Heart left ventricle (tissue), 13 donors: ENCODE results near the gene CTNND2.

Source experiments
- POLR2A ChIP-seq, 2 donors: fragments of 450-650 bp; IDR thresholded peaks; one replicate each; pipeline ENCODE4 v1.6.1; 2017; ENCODE audit warnings: antibody characterized with exemption in 2 of 2, mild to moderate bottlenecking in 2 of 2, moderate library complexity in 2 of 2
- TF ChIP-seq, protein P1 (sequence below), 12 donors: fragments of 200-600 bp; sonication (generic) in 4 of 12; IDR thresholded peaks; one replicate each; pipeline versions ENCODE4 v1.5.0 to v1.8.0; 2018 to 2022; ENCODE audit warnings: antibody characterized with exemption in 12 of 12, mild to moderate bottlenecking in 5 of 12
- donor health status: ischemic (EF 13 %, LVEDD 7.1; RV severe dilation, severe dysfunction).
- donor health status: DM: no; HTN: yes; CAD: no.
- donor health status: DM: no; HTN: no; CAD: no.
- donor health status: ischemic (EF 25% LVEDD 6.9; RV normal size, moderate dysfunction).
- donor health status: ischemic (EF 25% LVEDD 5.7; RV mildly dilated, moderate dysfunction).
- donor health status: ischemic (EF 35%, LVEDD 5.7; RV mildly dilated, moderate dysfunction).
- donor health status: nonischemic (EF 11% LVEDD 7.7; RV severe dilation, severe dysfunction).
- donor health status: DM: yes; HTN: yes; CAD: no.
- donor health status: PGD.
- donor health status: ischemic (EF 29% LVEDD 5.4; RV normal size, mild dysfunction).
- donor health status: nonischemic (EF 23%, LVEDD 6.1; RV moderate dilation, normal function).

DNA sequence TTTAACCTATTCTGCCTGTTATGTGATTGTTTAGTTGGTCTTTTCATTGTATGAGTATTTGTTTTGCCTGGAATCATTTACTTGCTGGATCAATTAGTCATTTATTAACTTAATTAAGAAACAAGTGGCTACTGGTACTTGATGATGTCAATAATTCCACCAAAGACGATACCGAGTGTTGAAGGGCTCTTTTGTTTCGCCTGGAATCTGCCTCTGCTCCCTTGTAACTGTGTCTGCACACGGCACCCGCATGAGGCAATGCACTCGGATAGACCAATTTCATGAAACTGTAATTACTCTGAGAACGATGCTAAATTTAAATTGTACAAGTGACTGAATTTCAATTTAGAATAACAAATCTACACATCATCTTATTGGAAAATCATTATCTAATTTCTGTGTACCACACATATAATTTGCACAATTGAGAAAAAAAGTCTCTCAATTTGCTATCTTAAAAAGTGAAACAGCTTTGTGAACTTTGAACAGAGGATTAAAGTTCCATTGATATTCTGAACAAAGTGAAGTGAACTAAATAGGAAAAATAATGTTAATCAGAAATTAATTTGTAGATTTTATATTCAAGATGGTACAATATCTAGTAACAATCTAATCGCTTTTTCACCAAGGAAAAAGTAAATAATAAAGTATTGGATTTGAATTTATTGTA lies 143.2 kb downstream of the CTNND2 start:
- TF ChIP-seq, protein P1, sequence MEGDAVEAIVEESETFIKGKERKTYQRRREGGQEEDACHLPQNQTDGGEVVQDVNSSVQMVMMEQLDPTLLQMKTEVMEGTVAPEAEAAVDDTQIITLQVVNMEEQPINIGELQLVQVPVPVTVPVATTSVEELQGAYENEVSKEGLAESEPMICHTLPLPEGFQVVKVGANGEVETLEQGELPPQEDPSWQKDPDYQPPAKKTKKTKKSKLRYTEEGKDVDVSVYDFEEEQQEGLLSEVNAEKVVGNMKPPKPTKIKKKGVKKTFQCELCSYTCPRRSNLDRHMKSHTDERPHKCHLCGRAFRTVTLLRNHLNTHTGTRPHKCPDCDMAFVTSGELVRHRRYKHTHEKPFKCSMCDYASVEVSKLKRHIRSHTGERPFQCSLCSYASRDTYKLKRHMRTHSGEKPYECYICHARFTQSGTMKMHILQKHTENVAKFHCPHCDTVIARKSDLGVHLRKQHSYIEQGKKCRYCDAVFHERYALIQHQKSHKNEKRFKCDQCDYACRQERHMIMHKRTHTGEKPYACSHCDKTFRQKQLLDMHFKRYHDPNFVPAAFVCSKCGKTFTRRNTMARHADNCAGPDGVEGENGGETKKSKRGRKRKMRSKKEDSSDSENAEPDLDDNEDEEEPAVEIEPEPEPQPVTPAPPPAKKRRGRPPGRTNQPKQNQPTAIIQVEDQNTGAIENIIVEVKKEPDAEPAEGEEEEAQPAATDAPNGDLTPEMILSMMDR (IDR thresholded peaks at IDR 0.05) = no peak
- TF ChIP-seq POLR2A (IDR thresholded peaks at IDR 0.05) = no peak
